OCI-LY1 (cell line): ENCODE data around the gene ORC1.

Experiments used
- EZH2 ChIP-seq: fragments of 200-600 bp; sonication (generic), shearing (Covaris generic); IDR thresholded peaks from 2 replicates; pipeline ENCODE4 v1.8.0; 2017; ENCODE audit warnings: borderline replicate concordance, mixed run types, mild to moderate bottlenecking, antibody characterized with exemption, low read length, moderate library complexity, mixed read lengths
- TF ChIP-seq, protein P1 (sequence below): fragments of 200-600 bp; sonication (generic), shearing (Covaris generic); IDR thresholded peaks from 2 replicates; pipeline ENCODE4 v1.5.1; 2017; ENCODE audit warnings: mild to moderate bottlenecking, antibody characterized with exemption, low read length, moderate library complexity, mixed read lengths

DNA sequence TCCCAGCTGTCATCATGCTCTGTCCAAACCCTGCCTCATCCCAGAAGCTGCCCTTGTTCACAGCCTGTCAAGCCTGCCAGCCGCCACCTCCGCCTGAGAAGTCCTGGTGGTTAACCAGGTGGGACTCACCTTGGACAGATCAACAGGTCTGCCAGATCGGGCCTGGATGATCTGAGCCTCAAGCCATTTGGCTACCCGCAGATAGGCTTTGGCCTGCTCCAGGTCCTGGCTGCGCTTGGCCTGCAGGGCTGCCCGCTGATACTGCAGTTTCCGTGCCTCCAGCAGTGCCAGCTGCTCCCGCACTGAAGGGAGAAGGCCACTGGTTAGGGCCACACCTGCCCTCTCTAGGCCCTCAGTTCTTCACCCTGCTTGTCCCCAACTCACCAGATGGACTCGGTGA lies 46.8 kb downstream of the ORC1 start:
- TF ChIP-seq, protein P1, sequence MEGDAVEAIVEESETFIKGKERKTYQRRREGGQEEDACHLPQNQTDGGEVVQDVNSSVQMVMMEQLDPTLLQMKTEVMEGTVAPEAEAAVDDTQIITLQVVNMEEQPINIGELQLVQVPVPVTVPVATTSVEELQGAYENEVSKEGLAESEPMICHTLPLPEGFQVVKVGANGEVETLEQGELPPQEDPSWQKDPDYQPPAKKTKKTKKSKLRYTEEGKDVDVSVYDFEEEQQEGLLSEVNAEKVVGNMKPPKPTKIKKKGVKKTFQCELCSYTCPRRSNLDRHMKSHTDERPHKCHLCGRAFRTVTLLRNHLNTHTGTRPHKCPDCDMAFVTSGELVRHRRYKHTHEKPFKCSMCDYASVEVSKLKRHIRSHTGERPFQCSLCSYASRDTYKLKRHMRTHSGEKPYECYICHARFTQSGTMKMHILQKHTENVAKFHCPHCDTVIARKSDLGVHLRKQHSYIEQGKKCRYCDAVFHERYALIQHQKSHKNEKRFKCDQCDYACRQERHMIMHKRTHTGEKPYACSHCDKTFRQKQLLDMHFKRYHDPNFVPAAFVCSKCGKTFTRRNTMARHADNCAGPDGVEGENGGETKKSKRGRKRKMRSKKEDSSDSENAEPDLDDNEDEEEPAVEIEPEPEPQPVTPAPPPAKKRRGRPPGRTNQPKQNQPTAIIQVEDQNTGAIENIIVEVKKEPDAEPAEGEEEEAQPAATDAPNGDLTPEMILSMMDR, result no peak
- TF ChIP-seq EZH2, result no peak
